Kidney (tissue), 14 donors: ENCODE results near the gene RFXANK. TPM values are rescaled to one million over a fixed set of nuclear protein-coding genes. Genes with fewer than 3 reads are reported as not detected.

Experiments
- DNase-seq, 5 donors: peaks; one replicate each; pipeline ENCODE4 v3.0.0-alpha.2; 2013 to 2020
- FAIRE-seq: peaks from 2 replicates; lab custom pipeline; 2012; peaks lifted over from hg19 to GRCh38; lab: Jason Lieb, UNC
- H3K27ac ChIP-seq, 2 donors: one replicate each; pipeline ENCODE4 v1.7.0; 2013; ENCODE audit warnings: low read depth in 2 of 2, low read length in 2 of 2, inconsistent platforms in 1 of 2
- H3K27me3 ChIP-seq: one replicate; pipeline ENCODE4 v1.7.1; 2013; ENCODE audit warnings: low read length, inconsistent platforms; ENCODE audit not compliant: control insufficient read depth, insufficient read depth
- H3K36me3 ChIP-seq, 3 donors: one replicate each; pipeline versions ENCODE4 v1.7.0 to v1.7.1; 2013; ENCODE audit warnings: low read length in 3 of 3, control low read depth in 1 of 3, inconsistent platforms in 1 of 3; ENCODE audit not compliant: insufficient read depth in 3 of 3, control insufficient read depth in 2 of 3
- H3K4me1 ChIP-seq, 3 donors: one replicate each; pipeline versions ENCODE4 v1.7.0 to v1.7.1; 2013; ENCODE audit warnings: low read length in 3 of 3, inconsistent platforms in 1 of 3, low read depth in 1 of 3; ENCODE audit not compliant: control insufficient read depth in 2 of 3, insufficient read depth in 2 of 3
- H3K4me3 ChIP-seq, 3 donors: one replicate each; pipeline versions ENCODE4 v1.7.0 to v1.8.1; 2013; ENCODE audit warnings: low read length in 3 of 3, control low read depth in 1 of 3, inconsistent platforms in 1 of 3
- H3K9ac ChIP-seq, 3 donors: one replicate each; pipeline versions ENCODE4 v1.7.0 to v1.7.1; 2013; ENCODE audit warnings: low read length in 3 of 3, control low read depth in 1 of 3, inconsistent platforms in 1 of 3
- H3K9me3 ChIP-seq, 3 donors: one replicate each; pipeline versions ENCODE4 v1.7.0 to v1.7.1; 2013; ENCODE audit warnings: low read length in 3 of 3, control low read depth in 1 of 3, inconsistent platforms in 1 of 3; ENCODE audit not compliant: control insufficient read depth in 2 of 3, insufficient read depth in 1 of 3
- intact Hi-C: fragments of 100-400 bp; cut with DNase I; formaldehyde crosslinking; loops from one replicate; pipeline ENCODE4 v1.11.1; 2022
- polyA plus RNA-seq: library from polyadenylated mRNA; stranded (reverse); fragments of 350-450 nt; fragmentation: Illumina TruSeq; extraction: RNeasy Lipid Tissue Mini Kit (QIAGEN cat#74804); gene quantifications from one replicate; pipeline ENCODE4 v1.2.3, GENCODE V29; 2014; ENCODE audit warnings: low read depth, low replicate concordance; ENCODE audit not compliant: insufficient read depth
- total RNA-seq: library from RNA; stranded (reverse); fragmentation: NEBNext Ultra II Directional; extraction: Animal tissue kit (Norgen Biotek cat#: 25700); gene quantifications from one replicate; pipeline ENCODE4 v1.2.1, GENCODE V29; 2021
- TF ChIP-seq, protein P1 (sequence below): IDR thresholded peaks from 3 replicates; pipeline ENCODE4 v1.5.1; 2012; ENCODE audit warnings: mild to moderate bottlenecking, moderate library complexity, borderline replicate concordance; ENCODE audit not compliant: insufficient read depth; ENCODE audit errors: extremely low read depth
- donor health status: control.
- donor health status: control.
- donor health status: control.
- donor health status: control.
- donor health status: control.
- donor health status: DM: yes; HTN: yes; CAD: no.
- donor health status: Normal renal cell carcinoma (clear cell type).

RFXANK gene
- total and polyA plus RNA-seq, 2 donors from 2014 or later, result 70.7 to 133 TPM

DNA sequence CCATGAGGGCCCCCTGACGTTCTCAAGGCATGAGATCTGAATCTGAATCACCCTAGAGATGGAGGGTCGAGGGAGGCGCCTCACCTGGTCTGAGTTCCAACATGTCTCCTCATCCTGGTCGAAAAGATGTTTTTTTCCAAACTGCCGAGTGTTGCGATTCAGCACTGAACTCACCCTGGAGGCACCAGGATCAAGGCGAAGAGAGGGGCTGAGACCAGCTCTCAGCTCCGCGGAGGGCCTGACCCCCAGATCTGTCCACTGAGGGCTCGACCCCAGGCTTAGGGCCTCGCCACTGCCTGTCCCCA is 10.6 kb downstream of the RFXANK start:
- peak in 1 of 5 donors; percentile 5 for DNase-seq

DNA sequence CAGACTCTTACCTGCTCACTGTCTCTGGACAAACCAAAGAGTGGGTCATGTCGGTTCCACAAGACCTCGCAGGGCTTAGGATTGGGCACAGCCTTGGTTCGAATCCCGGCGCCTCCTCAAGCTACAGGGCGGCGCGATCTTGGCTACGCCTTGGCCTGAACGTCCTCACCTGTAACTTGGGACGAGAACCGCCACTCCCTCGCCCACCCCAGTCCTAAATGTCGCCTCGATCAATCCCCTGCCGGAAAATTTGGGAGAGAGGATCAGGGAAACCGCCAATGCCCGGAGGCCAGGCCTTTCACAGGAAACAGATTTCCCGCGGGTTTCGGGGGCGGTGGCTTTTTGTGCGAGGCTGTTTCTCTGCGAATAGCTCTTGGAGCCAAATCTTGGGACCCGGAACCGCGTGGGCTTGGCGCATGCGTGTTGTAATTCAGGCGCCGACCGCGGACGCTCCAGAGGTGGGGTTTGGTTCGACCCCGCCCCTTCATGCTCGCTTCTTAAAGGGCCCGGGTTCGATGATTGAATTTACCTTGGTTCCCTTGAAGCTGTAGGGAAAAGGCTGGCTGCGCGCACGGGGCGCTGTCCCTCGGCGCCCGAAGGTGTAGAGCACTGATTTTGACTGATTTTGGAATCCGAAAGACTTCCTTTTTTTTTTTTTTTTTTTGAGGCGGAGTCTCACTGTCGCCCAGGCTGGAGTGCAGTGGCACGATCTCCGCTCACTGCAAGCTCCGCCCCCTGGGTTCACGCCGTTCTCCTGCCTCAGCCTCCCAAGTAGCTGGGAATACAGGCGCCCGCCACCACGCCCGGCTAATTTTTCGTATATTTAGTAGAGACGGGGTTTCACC is 11.2 kb downstream of the RFXANK start, which contains the start of gene NR2C2AP:
TSS of gene NR2C2AP (minus strand) at position 403 of the 845 bp plus-strand sequence. CDS start at position 49, 354 bp downstream.
- H3K27ac ChIP-seq, result peak within 1 kb of the TSS in 1 of 2 donors; percentile 46
- TF ChIP-seq, protein P1, sequence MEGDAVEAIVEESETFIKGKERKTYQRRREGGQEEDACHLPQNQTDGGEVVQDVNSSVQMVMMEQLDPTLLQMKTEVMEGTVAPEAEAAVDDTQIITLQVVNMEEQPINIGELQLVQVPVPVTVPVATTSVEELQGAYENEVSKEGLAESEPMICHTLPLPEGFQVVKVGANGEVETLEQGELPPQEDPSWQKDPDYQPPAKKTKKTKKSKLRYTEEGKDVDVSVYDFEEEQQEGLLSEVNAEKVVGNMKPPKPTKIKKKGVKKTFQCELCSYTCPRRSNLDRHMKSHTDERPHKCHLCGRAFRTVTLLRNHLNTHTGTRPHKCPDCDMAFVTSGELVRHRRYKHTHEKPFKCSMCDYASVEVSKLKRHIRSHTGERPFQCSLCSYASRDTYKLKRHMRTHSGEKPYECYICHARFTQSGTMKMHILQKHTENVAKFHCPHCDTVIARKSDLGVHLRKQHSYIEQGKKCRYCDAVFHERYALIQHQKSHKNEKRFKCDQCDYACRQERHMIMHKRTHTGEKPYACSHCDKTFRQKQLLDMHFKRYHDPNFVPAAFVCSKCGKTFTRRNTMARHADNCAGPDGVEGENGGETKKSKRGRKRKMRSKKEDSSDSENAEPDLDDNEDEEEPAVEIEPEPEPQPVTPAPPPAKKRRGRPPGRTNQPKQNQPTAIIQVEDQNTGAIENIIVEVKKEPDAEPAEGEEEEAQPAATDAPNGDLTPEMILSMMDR, result no peak
- intact Hi-C loops, result no loop called here
- FAIRE-seq (peak; percentile 60), DNase-seq (peak; percentile 88 to 97 (median 93))
- peaks cover 0 to 8% (median 0%) of the 10 kb centered on the region in 3 donors for H3K4me1 ChIP-seq
- no peaks in the 10 kb centered on the region for H3K27me3 ChIP-seq
- H3K9ac ChIP-seq, result peak within 1 kb of the TSS; percentile 32 to 76 (median 57)
- H3K36me3 ChIP-seq, result peaks cover 0 to 6% (median 6%) of the 10 kb centered on the region in 3 donors
- H3K4me3 ChIP-seq, result peak within 1 kb of the TSS; percentile 68 to 82 (median 72)
- H3K9me3 ChIP-seq, result no peaks in the 10 kb centered on the region

More for the DNA sequence above, 10.6 kb downstream of the RFXANK start:
- peak overlapping the region; percentile 68 to 82 (median 72) for H3K4me3 ChIP-seq
- peak overlapping the region; percentile 32 to 76 (median 57) for H3K9ac ChIP-seq
- TF ChIP-seq, protein P1, result no peak
- H3K9me3 ChIP-seq, result no peaks in the 10 kb centered on the region
- no peak for FAIRE-seq
- peak overlapping the region in 1 of 2 donors; percentile 46 for H3K27ac ChIP-seq
- H3K36me3 ChIP-seq, result peaks cover 0 to 9% (median 8%) of the 10 kb centered on the region in 3 donors
- H3K27me3 ChIP-seq, result no peaks in the 10 kb centered on the region
- intact Hi-C loops, result no loop called here
- peaks cover 0 to 8% (median 0%) of the 10 kb centered on the region in 3 donors for H3K4me1 ChIP-seq

GRCh38 chr19:19204181-19204580 is 12.1 kb downstream of the RFXANK start:
- intact Hi-C loops, result no loop called here
- H3K27me3 ChIP-seq, result no peaks in the 10 kb centered on the region
- peaks cover 0 to under 1% (median 0%) of the 10 kb centered on the region in 3 donors for H3K36me3 ChIP-seq
- H3K4me3 ChIP-seq, result no peak overlapping the region
- H3K9ac ChIP-seq, result no peak overlapping the region
- H3K9me3 ChIP-seq, result no peaks in the 10 kb centered on the region
- DNase-seq (peak in 1 of 5 donors; percentile 31), FAIRE-seq (no peak)
- no peak overlapping the region for H3K27ac ChIP-seq
- peaks cover 0 to 8% (median 0%) of the 10 kb centered on the region in 3 donors for H3K4me1 ChIP-seq
- TF ChIP-seq, protein P1, result no peak
